Measurements from ENCODE around the gene RBMS3.

DNA sequence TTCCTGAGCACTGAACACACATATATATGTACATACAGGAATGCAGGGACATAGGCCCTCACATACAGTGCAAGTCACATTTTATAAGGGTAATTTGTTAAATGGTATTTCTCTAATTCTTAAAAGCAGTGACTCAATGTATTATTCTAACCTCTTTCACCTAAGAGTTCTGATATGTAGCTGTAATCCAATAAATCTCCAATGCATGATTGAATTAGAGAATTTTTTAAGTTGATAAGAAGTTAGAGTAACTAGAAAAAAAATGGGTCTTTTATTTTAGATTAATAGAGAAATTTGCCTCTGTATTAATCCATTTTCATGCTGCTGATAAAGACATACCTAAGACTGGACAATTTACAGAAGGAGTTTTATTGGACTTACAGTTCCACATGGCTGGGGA is 98.2 kb downstream of the RBMS3 start:
- no peak for TF ChIP-seq POLR2A (IDR thresholded peaks at IDR 0.05; ENCODE audit: low read length)
- TF ChIP-seq GATA1 (IDR thresholded peaks at IDR 0.05; ENCODE audit: low read depth, low read length): no peak

All from erythroblast (primary cell).